Kidney epithelial cell (primary cell): ENCODE results near the gene RPS25. TPM values are rescaled to one million over a fixed set of nuclear protein-coding genes. Genes with fewer than 3 reads are reported as not detected.
"Not testable (repeated sequence)": the region's sequence is repeated elsewhere in the genome, so short reads cannot be mapped to it uniquely, and the experiment has no call there.

Experiments
- DNase-seq: peaks from one replicate; pipeline ENCODE4 v3.0.0-alpha.2; 2010; ENCODE audit warnings: low read depth
- H3K27me3 ChIP-seq: 2 replicates; pipeline ENCODE4 v1.6.0; 2011; ENCODE audit warnings: low read length; ENCODE audit not compliant: control insufficient read depth, insufficient read depth
- H3K36me3 ChIP-seq: 2 replicates; pipeline ENCODE4 v1.5.1; 2011; ENCODE audit warnings: low read length; ENCODE audit not compliant: control insufficient read depth, insufficient read depth
- H3K4me3 ChIP-seq: 2 replicates; pipeline ENCODE4 v1.5.1; 2011; ENCODE audit warnings: low read depth, mild to moderate bottlenecking, control low read depth, low read length
- CTCF ChIP-seq: IDR thresholded peaks from 2 replicates; pipeline ENCODE4 v1.5.1; 2011; ENCODE audit warnings: mild to moderate bottlenecking, moderate library complexity, low read length, control low read depth, inconsistent platforms; ENCODE audit not compliant: insufficient read depth, poor library complexity, severe bottlenecking
- total RNA-seq: library from RNA; depleted of rRNA; stranded (reverse); fragments of >200 nt; gene quantifications from 2 replicates; pipeline ENCODE4 v1.2.3, GENCODE V29; 2015

Gene RPS25
- total RNA-seq, 1 donor from 2014 or later, result 1,597 TPM

GRCh38 chr11:118988280-118988679 is 29.9 kb downstream of the RPS25 start:
- no peak overlapping the region for H3K4me3 ChIP-seq
- H3K36me3 ChIP-seq, result no peaks in the 10 kb centered on the region
- no peaks in the 10 kb centered on the region for H3K27me3 ChIP-seq
- no peak for DNase-seq
- no peak for TF ChIP-seq CTCF

DNA sequence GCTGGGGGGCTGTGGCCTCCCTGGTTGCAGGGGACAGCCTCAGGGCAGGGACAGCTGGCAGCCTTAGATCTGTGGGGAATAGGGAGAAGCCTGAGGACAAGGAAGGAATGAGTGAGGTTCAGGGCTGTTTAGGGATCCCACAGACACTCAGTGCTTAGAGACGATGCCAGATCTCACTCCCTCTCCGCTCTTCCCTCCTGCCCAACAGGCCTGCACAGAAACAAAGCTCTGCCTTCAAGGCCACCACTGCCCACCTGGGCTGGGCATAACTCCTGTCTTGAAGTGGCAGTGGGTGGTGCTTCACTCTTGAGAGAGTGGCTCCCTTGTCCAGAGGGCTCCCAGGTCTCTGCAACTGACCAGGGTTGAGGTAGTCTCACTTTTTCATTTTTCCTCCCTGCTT is 33.3 kb downstream of the RPS25 start:
- no peaks in the 10 kb centered on the region for H3K36me3 ChIP-seq
- no peak for DNase-seq
- no peak overlapping the region for H3K4me3 ChIP-seq
- H3K27me3 ChIP-seq, result no peaks in the 10 kb centered on the region
- TF ChIP-seq CTCF, result no peak

GRCh38 chr11:118984337-118984736 is 33.8 kb downstream of the RPS25 start:
- H3K4me3 ChIP-seq, H3K27me3 ChIP-seq, DNase-seq, H3K36me3 ChIP-seq: not testable (repeated sequence)

- no peaks in the 10 kb centered on the region for H3K36me3 ChIP-seq
- H3K4me3 ChIP-seq, result no peak overlapping the region
- no peak for TF ChIP-seq CTCF
- peaks cover 3% of the 10 kb centered on the region for H3K27me3 ChIP-seq
- DNase-seq, result no peak
These were observed 37.8 kb downstream of the RPS25 start for GRCh38 chr11:118980191-118980881.

GRCh38 chr11:118979434-118979833 is 38.7 kb downstream of the RPS25 start:
- no peak for TF ChIP-seq CTCF
- H3K27me3 ChIP-seq, result peaks cover 3% of the 10 kb centered on the region

GRCh38 chr11:118975771-118976709 is 42.1 kb downstream of the RPS25 start:
- Histone ChIP-seq H3K27me3 (peaks cover 9% of the 10 kb centered on the region), H3K4me3 (no peak overlapping the region), H3K36me3 (no peaks in the 10 kb centered on the region)
- no peak for TF ChIP-seq CTCF
- no peak for DNase-seq

More at GRCh38 chr11:118979434-118979833, 38.7 kb downstream of the RPS25 start:
- Histone ChIP-seq H3K4me3 (no peak overlapping the region), H3K36me3 (no peaks in the 10 kb centered on the region)
- DNase-seq, result no peak
